Measurements from ENCODE around the gene GNG8.
A peak's percentile ranks its signal among the peaks of the same experiment; 100 is the strongest.

Gene GNG8

DNA sequence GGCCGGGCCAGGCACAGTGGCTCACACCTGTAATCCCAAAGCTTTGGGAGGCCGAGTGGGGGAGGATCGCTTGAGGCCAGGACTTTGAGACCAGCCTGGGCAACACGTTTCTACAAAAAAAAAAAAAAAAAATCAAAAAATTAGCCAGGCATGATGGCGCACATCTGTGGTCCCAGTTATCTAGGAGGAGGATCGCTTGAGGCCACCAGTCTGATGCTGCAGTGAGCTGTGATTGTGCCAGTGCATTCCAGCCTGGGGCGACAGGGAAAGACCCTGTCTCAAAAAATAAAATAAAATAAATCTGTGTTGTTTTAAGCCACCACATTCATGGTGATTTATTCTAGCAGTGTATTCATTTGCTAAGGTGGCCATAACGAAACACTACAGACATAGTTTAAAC is 29.1 kb upstream of the GNG8 start:
- no peak overlapping the region for H3K27ac ChIP-seq
- TF ChIP-seq ZFX (IDR thresholded peaks at IDR 0.05; ENCODE audit: borderline replicate concordance), result no peak
- TF ChIP-seq, protein P1, sequence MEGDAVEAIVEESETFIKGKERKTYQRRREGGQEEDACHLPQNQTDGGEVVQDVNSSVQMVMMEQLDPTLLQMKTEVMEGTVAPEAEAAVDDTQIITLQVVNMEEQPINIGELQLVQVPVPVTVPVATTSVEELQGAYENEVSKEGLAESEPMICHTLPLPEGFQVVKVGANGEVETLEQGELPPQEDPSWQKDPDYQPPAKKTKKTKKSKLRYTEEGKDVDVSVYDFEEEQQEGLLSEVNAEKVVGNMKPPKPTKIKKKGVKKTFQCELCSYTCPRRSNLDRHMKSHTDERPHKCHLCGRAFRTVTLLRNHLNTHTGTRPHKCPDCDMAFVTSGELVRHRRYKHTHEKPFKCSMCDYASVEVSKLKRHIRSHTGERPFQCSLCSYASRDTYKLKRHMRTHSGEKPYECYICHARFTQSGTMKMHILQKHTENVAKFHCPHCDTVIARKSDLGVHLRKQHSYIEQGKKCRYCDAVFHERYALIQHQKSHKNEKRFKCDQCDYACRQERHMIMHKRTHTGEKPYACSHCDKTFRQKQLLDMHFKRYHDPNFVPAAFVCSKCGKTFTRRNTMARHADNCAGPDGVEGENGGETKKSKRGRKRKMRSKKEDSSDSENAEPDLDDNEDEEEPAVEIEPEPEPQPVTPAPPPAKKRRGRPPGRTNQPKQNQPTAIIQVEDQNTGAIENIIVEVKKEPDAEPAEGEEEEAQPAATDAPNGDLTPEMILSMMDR (IDR thresholded peaks at IDR 0.05), result no peak

DNA sequence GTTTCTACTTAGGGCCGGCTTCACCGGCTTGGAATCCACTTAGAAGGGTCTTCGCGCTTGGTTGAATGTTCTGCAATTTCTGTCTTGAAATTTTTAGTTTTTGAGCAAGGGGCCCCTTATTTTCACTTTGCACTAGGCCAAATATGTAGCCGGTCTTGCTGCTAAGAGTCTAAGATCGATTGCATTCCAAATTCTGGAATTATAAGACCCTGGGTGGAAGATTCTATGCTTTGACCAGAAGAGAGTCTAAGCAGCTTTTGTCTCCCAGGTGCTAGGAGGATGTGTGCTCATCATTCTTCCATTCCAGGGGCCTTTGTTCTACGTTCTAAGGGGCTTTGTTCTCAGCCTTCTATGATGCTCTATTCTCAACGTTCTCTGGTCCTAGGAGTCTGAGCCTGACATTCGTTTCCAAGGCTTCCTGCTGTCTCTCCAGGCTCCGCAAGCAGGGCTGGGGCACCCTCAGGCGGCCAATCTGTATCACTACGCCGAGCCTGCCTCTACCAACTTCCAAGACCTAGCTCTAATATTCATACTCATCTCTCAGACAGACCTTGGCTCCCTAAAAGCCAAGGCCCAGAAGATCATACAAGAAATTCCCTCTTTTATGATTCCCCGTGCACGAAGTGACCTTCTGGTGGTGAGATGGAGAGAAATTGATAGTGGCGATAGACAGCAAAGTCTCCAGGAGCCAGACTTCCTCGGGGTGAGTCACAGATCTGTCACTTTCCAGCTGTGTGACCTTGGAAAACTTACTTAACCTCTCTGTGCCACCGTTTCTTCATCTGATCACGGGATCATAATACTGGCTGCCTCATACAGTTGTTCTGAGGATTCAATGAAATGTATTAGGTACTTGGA is 26.0 kb upstream of the GNG8 start:
- TF ChIP-seq, protein P1 (IDR thresholded peaks at IDR 0.05), result peak; percentile 96
- no peak for TF ChIP-seq ZFX (IDR thresholded peaks at IDR 0.05; ENCODE audit: borderline replicate concordance)
- H3K27ac ChIP-seq, result no peak overlapping the region

DNA sequence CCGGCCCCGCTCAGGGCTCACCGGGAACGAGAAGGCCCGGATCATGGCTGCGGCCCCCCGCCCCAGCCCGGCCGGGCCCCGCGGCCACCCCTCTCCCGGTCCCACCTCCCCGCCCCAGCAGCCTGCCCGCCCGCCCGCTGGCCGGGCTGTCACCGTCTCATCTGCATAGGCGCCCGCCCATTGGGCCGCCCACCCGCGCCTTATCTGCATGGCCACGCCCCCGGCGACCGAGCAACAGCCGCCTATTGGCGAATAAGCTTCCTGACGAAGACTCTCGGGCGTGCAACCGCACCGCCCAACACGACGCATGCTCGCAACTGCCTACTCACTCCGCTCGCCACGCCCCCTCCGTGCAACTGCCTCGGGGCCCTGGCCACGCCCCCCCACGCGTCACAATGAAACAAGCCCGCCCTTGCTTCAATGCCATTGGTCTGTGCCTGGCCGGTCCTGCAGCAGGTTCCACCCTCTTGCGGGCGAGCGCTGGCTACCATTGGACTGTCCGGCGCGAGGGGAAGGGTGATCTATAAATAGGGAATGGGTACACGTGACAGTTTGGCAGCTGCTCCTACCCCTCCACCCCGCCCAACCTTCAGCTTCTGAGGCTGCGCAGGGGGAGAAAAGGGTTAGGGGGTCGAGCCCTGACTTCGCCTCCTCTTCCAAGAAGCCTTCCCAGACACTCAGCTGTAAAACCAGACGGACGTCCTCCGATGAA is 25.2 kb upstream of the GNG8 start, which contains the start of gene DACT3:
TSS of gene DACT3 (minus strand) at position 163 of the 712 bp plus-strand sequence. CDS start at position 45, 118 bp downstream.
- H3K27ac ChIP-seq, result no peak within 1 kb of the TSS
- no peak for TF ChIP-seq ZFX (IDR thresholded peaks at IDR 0.05; ENCODE audit: borderline replicate concordance)
- TF ChIP-seq, protein P1 (IDR thresholded peaks at IDR 0.05), result no peak

DNA sequence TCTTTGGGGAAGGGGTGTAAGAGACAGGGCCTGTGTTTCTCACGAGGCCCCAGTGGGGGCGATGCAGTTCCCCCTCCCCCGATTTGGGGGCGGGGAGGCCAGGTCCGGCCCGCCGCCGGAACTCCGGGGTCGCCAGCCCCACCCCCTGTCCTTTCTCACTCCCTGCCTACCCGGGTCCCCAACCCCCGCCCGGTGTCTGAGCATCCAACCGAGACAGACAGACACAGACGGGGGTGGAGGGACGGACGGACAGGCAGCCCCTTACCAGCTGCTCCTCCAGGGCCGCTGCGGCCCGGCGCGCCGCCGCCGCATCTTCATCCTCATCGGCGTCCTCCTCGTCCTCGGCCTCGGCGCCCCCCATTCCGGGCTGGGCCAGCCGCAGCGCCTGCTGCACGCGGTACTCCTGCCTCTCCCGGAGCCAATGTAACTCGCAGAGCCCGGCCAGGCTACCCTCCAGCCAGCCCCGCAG is 24.6 kb upstream of the GNG8 start:
- H3K27ac ChIP-seq, result no peak overlapping the region
- TF ChIP-seq ZFX (IDR thresholded peaks at IDR 0.05; ENCODE audit: borderline replicate concordance), result no peak
- TF ChIP-seq, protein P1 (IDR thresholded peaks at IDR 0.05), result no peak

DNA sequence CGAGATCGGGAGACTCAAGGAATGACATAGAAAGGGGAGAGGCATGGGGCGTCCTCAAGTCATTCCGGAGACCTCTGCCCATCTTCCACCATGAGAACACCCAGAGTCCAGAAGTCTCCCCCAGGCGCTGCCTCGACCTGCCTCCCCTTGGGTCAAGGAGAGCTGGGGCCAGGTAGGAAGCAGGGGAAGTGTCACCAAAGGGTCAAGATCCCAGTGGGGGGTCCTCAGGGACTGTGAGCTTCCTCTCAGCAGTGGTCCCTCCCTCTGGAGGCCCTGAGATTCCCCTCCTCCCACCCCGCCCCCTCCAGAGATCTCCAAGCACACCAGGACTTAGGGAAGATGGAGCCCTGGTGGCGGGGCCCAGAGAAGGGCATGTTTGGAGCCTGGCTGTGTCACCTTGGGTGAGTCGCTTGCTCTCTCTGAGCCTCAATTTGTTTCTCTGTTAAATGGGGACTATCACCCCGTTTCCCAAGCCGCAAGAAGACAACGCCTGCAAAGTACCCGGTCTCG is 24.1 kb upstream of the GNG8 start:
- no peak overlapping the region for H3K27ac ChIP-seq
- TF ChIP-seq ZFX (IDR thresholded peaks at IDR 0.05; ENCODE audit: borderline replicate concordance), result no peak
- TF ChIP-seq, protein P1 (IDR thresholded peaks at IDR 0.05), result no peak

DNA sequence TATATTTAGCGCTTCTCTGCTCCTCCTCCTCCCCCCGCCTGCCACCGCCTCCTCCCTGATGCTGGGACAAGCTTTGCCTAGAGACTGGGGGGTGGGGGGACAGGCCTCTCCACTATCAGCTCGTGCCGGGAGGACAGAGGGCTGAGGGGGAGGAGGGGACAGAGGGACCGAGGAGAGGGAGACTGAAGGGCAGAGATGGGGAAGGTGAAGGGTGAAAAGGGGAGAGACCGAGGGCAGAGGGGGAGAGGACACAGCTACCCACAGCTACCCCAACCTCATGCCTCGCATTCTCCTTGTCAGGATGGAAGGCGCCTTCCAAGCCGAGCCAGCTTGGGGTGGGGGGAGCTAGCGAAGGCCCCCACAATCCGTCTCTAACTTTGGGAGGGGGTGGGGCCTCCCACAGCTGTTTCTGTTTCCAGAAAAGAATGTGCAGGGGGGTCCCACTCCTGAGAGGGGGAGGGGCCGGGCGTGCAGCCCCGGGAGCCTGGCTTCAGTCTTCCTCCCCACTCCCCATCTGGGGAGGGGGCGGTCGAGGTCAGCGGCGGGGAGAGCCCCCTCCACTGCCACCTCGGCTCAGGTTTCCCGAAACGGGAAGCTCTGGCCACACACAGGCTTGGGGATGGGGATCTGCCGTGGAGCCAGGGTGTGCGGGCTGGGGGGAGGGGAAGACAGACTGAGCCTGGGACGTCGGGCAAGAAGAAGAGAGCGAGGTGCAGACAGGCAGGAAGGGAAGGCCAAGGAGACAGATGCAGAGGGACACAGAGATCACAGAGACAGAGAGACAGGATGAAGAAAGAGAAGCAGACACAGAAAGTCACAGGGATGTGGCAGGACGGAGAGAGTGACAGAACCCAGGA is 23.4 kb upstream of the GNG8 start:
- no peak overlapping the region for H3K27ac ChIP-seq

More for the DNA sequence above, 23.4 kb upstream of the GNG8 start:
- TF ChIP-seq ZFX (IDR thresholded peaks at IDR 0.05; ENCODE audit: borderline replicate concordance), result no peak
- TF ChIP-seq, protein P1 (IDR thresholded peaks at IDR 0.05), result no peak

Measured in 22Rv1 (cell line).